K562 (cell line): Measurements from ENCODE around the gene ZNF559. TPM values are rescaled to one million over a fixed set of nuclear protein-coding genes. Genes with fewer than 3 reads are reported as not detected.

Source experiments
- ATAC-seq: fragments of 200-7000 bp; cut with Tn5 transposase; 3 replicates; pipeline ENCODE4 v1.9.1; 2020; ENCODE audit warnings: moderate library complexity
- Bru-seq: library from RNA; stranded (reverse); fragments of 400-500 nt; gene quantifications from one replicate; lab custom pipeline; 2021; lab: Mats Ljungman, UMichigan
- BruChase-seq, 2 experiments: library from RNA; stranded (reverse); fragments of 400-500 nt; gene quantifications; one replicate each; lab custom pipeline; 2021; lab: Mats Ljungman, UMichigan
- BruUV-seq: library from RNA; stranded (reverse); fragments of 400-500 nt; replicated peaks from 2 replicates; lab custom pipeline; 2021; lab: Mats Ljungman, UMichigan
- CTCF ChIA-PET: fragments of 300-600 bp; formaldehyde crosslinking; extraction: SDS; loops from one replicate; lab custom pipeline; 2021; ENCODE audit warnings: low intra/inter-chr PET ratio; lab: Yijun Ruan, JAX
- POLR2A ChIA-PET: fragments of 300-600, 350-650 bp; sonication (Branson Sonifier 250); formaldehyde crosslinking; extraction: SDS; loops from one replicate; lab custom pipeline; 2021; ENCODE audit warnings: antibody characterized with exemption, inconsistent platforms; lab: Yijun Ruan, JAX
- DNase-seq, 4 experiments: peaks; one replicate each; pipeline versions ENCODE4 v3.0.0 to v3.0.0-alpha.2; 2011 to 2018; ENCODE audit warnings: low spot score in 3 of 4, mixed read lengths in 3 of 4; ENCODE audit errors: extremely low read depth in 1 of 4
- FAIRE-seq: peaks from 2 replicates; lab custom pipeline; 2011; peaks lifted over from hg19 to GRCh38; lab: Jason Lieb, UNC
- H2AFZ ChIP-seq: 2 replicates; pipeline ENCODE4 v1.6.0; 2011; ENCODE audit warnings: low read depth, low read length, control low read depth, inconsistent platforms
- H3K27ac ChIP-seq: fragments of 200-600 bp; 3 replicates; pipeline ENCODE4 v1.8.0; 2011; ENCODE audit warnings: low read depth, mild to moderate bottlenecking, control low read depth, inconsistent platforms, low read length, moderate library complexity, mixed read lengths; ENCODE audit errors: extremely low read depth
- H3K27me3 ChIP-seq, 2 experiments: fragments of 300-600 bp in 1 of 2; 2 replicates in 1 of 2; 3 replicates in 1 of 2; pipeline versions ENCODE4 v1.6.0 to v1.8.0; 2011; ENCODE audit warnings: inconsistent platforms in 2 of 2, low read length in 2 of 2, mild to moderate bottlenecking in 1 of 2, mixed read lengths in 1 of 2, moderate library complexity in 1 of 2; ENCODE audit not compliant: control insufficient read depth in 2 of 2, insufficient read depth in 2 of 2
- H3K36me3 ChIP-seq: fragments of 300-600 bp; 3 replicates; pipeline ENCODE4 v1.8.0; 2011; ENCODE audit warnings: mild to moderate bottlenecking, low read length, inconsistent platforms; ENCODE audit not compliant: control insufficient read depth, insufficient read depth
- H3K4me1 ChIP-seq, 2 experiments: fragments of 200-600 bp in 1 of 2; replicated peaks in 1 of 2; 2 replicates in 1 of 2; 3 replicates in 1 of 2; pipeline versions ENCODE4 v1.5.1 to v1.8.0; 2011; ENCODE audit warnings: inconsistent platforms in 2 of 2, low read length in 2 of 2, mild to moderate bottlenecking in 1 of 2, mixed read lengths in 1 of 2, moderate library complexity in 1 of 2; ENCODE audit not compliant: control insufficient read depth in 2 of 2, insufficient read depth in 2 of 2
- H3K4me2 ChIP-seq: 2 replicates; pipeline ENCODE4 v1.6.1; 2011; ENCODE audit warnings: low read length, control low read depth, inconsistent platforms, mixed read lengths; ENCODE audit not compliant: insufficient read depth
- H3K4me3 ChIP-seq: fragments of 200-600 bp; sonication (generic), shearing (Covaris generic); 2 replicates; pipeline ENCODE4 v1.5.1; 2016; ENCODE audit warnings: control low read depth, inconsistent platforms
- H3K79me2 ChIP-seq: fragments of 200-600 bp; 3 replicates; pipeline ENCODE4 v1.8.0; 2011; ENCODE audit warnings: low read length, inconsistent platforms; ENCODE audit not compliant: control insufficient read depth, insufficient read depth
- H3K9ac ChIP-seq, 2 experiments: 2 replicates each; pipeline versions ENCODE4 v1.6.0 to v1.6.1; 2011; ENCODE audit warnings: low read depth in 2 of 2, low read length in 2 of 2, control low read depth in 1 of 2, inconsistent platforms in 1 of 2, mild to moderate bottlenecking in 1 of 2, mixed read lengths in 1 of 2; ENCODE audit not compliant: insufficient read depth in 1 of 2
- H3K9me1 ChIP-seq: one replicate; pipeline ENCODE4 v1.6.0; 2011; ENCODE audit warnings: inconsistent platforms, mild to moderate bottlenecking, low read length, moderate library complexity; ENCODE audit not compliant: control insufficient read depth, insufficient read depth
- H3K9me3 ChIP-seq: replicated peaks from 2 replicates; pipeline ENCODE4 v1.5.1; 2011; ENCODE audit warnings: low read depth, low read length, inconsistent platforms; ENCODE audit not compliant: control insufficient read depth, insufficient read depth
- H4K20me1 ChIP-seq: replicated peaks from 2 replicates; pipeline ENCODE4 v1.6.1; 2011; ENCODE audit warnings: low read length, inconsistent platforms, mixed read lengths; ENCODE audit not compliant: control insufficient read depth, insufficient read depth
- BHLHE40 ChIP-seq: IDR thresholded peaks from 2 replicates; pipeline ENCODE4 v1.6.1; 2011; ENCODE audit warnings: low read length, improper control_type of control experiment
- CEBPG ChIP-seq, 3 experiments: fragments of 200-800 bp in 1 of 3; sonication (Bioruptor generic) in 1 of 3; sonication (generic) in 1 of 3; formaldehyde crosslinking in 1 of 3; IDR thresholded peaks in 2 of 3; conservative IDR thresholded peaks in 1 of 3; 2 replicates each; pipeline versions ENCODE4 v1.6.1 to v1.8.0; 2016 to 2022; ENCODE audit warnings: missing compliant biosample characterization in 2 of 3, missing genetic modification characterization in 2 of 3, mild to moderate bottlenecking in 1 of 3, missing genetic modification reagents in 1 of 3
- CXXC5 ChIP-seq: fragments of 250-450 bp; sonication (Bioruptor Pico); IDR thresholded peaks from 2 replicates; pipeline ENCODE4 v1.8.0; 2022; ENCODE audit warnings: inconsistent platforms, mild to moderate bottlenecking, moderate library complexity
- DACH1 ChIP-seq: fragments of 450-650 bp; IDR thresholded peaks from 2 replicates; pipeline ENCODE4 v1.6.1; 2018; ENCODE audit not compliant: partially characterized antibody
- EGR1 ChIP-seq: fragments of 450-650 bp; conservative IDR thresholded peaks from 2 replicates; pipeline ENCODE4 v1.6.1; 2017; ENCODE audit warnings: mild to moderate bottlenecking
- FOXK2 ChIP-seq, 2 experiments: fragments of 450-650 bp; IDR thresholded peaks in 1 of 2; conservative IDR thresholded peaks in 1 of 2; 2 replicates each; pipeline ENCODE4 v1.6.1; 2016; ENCODE audit warnings: low read depth in 2 of 2, mild to moderate bottlenecking in 1 of 2
- SIN3B ChIP-seq: fragments of 450-650 bp; IDR thresholded peaks from 2 replicates; pipeline ENCODE4 v1.6.1; 2017; ENCODE audit warnings: low read depth, mild to moderate bottlenecking, moderate library complexity
- TAF7 ChIP-seq: fragments of 450-650 bp; IDR thresholded peaks from 2 replicates; pipeline ENCODE4 v1.6.1; 2016; ENCODE audit warnings: missing genetic modification characterization, missing compliant biosample characterization
- TBP ChIP-seq: optimal IDR thresholded peaks from 2 replicates; pipeline ENCODE3; 2011; ENCODE audit warnings: low read depth, low read length, improper control_type of control experiment
- ZFX ChIP-seq: sonication (generic); formaldehyde crosslinking; IDR thresholded peaks from 2 replicates; pipeline ENCODE4 v1.8.0; 2022; ENCODE audit warnings: mild to moderate bottlenecking, missing genetic modification reagents, moderate library complexity
- ZNF311 ChIP-seq: fragments of 250-450 bp; sonication (Bioruptor Pico); IDR thresholded peaks from 2 replicates; pipeline ENCODE4 v1.4.0; 2020; ENCODE audit warnings: mild to moderate bottlenecking, moderate library complexity
- WGBS: fragments of 100-300 bp; shearing (Covaris generic); methylation state at CpG from one replicate; pipeline ENCODE4 v1.1.6; 2016; ENCODE audit warnings: low coverage, mixed read lengths; ENCODE audit not compliant: insufficient coverage; ENCODE audit errors: missing lambda C conversion rate; 5-methylcytosine and 5-hydroxymethylcytosine counted together
- in situ Hi-C: fragments of 300-500 bp; cut with MboI; formaldehyde crosslinking; loops from 4 replicates; pipeline ENCODE4 v1.15.0; 2018; ENCODE audit warnings: inconsistent platforms, mixed read lengths
- intact Hi-C: fragments of 100-400 bp; cut with micrococcal nuclease; formaldehyde crosslinking; loops from 2 replicates; pipeline ENCODE4 v1.14.2; 2022
- long read RNA-seq, 3 experiments: library from polyadenylated mRNA in 2 of 3; library from RNA in 1 of 3; unstranded in 2 of 3; stranded (forward) in 1 of 3; transcript quantifications; one replicate each; pipeline ENCODE4 v2.0.0, GENCODE V29; 2019 to 2022
- polyA minus RNA-seq, 3 experiments: library from RNA; depleted of rRNA, polyadenylated mRNA; stranded (reverse); fragments of >200 nt; gene quantifications; 2 replicates each; pipeline ENCODE4 v1.2.3, GENCODE V29; 2011
- polyA plus RNA-seq, 8 experiments: library from polyadenylated mRNA; depleted of rRNA in 4 of 8; stranded (reverse) in 5 of 8; unstranded in 3 of 8; fragments of >200 nt; fragmentation: Nextera tagmentation in 2 of 8; fragmentation: Illumina TruSeq in 1 of 8; extraction: Ambion mirVana in 2 of 8; extraction: Trizol in 1 of 8; gene quantifications; 2 replicates each; pipeline versions ENCODE4 v1.2.1 to v1.2.3, GENCODE V29; 2011 to 2014; ENCODE audit warnings: inconsistent platforms in 1 of 8, missing spikeins in 1 of 8
- total RNA-seq, 7 experiments: library from RNA; depleted of rRNA in 6 of 7; stranded (reverse); fragments of >200 nt in 6 of 7; fragmentation: Illumina TruSeq in 2 of 7; extraction: Trizol in 2 of 7; gene quantifications; 2 replicates each; pipeline versions ENCODE4 v1.2.1 to v1.2.3, GENCODE V29; 2011 to 2021; ENCODE audit warnings: low replicate concordance in 1 of 7
- TF ChIP-seq, protein P1 (sequence below): fragments of 450-650 bp; conservative IDR thresholded peaks from 2 replicates; pipeline ENCODE4 v1.6.1; 2016; ENCODE audit warnings: missing genetic modification characterization, low read depth, mild to moderate bottlenecking, missing compliant biosample characterization, moderate library complexity

The ZNF559 gene
- 12.6 and 50.6 TPM in 2 replicates for total RNA-seq (2011; cell fraction: chromatin; rRNA removed; ENCODE audit: low replicate concordance)
- total RNA-seq (2011; cell fraction: nucleolus; rRNA removed), result 8.7 and 11.2 TPM in 2 replicates
- total RNA-seq (2011; cell fraction: nucleoplasm; rRNA removed), result 16.9 and 22.1 TPM in 2 replicates
- 4.0 and 4.3 TPM in 2 replicates for total RNA-seq (2014; rRNA removed)
- 14.6 and 15.9 TPM in 2 replicates for total RNA-seq (2014; rRNA removed; fragmentation: Illumina TruSeq; extraction: Trizol)
- total RNA-seq (2015; rRNA removed; fragmentation: Illumina TruSeq; extraction: Trizol), result 10.5 and 11.5 TPM in 2 replicates
- 7.4 and 11.7 TPM in 2 replicates for total RNA-seq (2021)
- 12.2 and 21.5 TPM in 2 replicates for polyA plus RNA-seq (2011; rRNA removed)
- polyA plus RNA-seq (2011; cell fraction: cytosol; rRNA removed), result 2.1 and 4.4 TPM in 2 replicates
- polyA plus RNA-seq (2011; cell fraction: nucleus; rRNA removed), result 15.3 and 17.0 TPM in 2 replicates
- 13.3 and 17.5 TPM in 2 replicates for polyA plus RNA-seq (2012)
- 11.6 and 14.5 TPM in 2 replicates for polyA plus RNA-seq (2014; fragmentation: Illumina TruSeq; extraction: Trizol)
- polyA plus RNA-seq (2014; fragmentation: Nextera tagmentation; extraction: Ambion mirVana), result 10 to 100 TPM; 11.0 to 19.0 TPM
- 9.4 and 11.5 TPM in 2 replicates for polyA plus RNA-seq (2014; rRNA removed)
- 13.2 and 20.5 TPM in 2 replicates for polyA minus RNA-seq (2011; rRNA and poly(A)+ RNA removed)
- polyA minus RNA-seq (2011; cell fraction: cytosol; rRNA and poly(A)+ RNA removed), result 3.5 and 4.9 TPM in 2 replicates
- 6.9 and 7.7 TPM in 2 replicates for polyA minus RNA-seq (2011; cell fraction: nucleus; rRNA and poly(A)+ RNA removed)
- percentile 54 among the genes with signal in this experiment for Bru-seq, nascent RNA
- percentile 66 among the genes with signal in this experiment for BruChase-seq, experiment 1, labeled RNA remaining after a 2-hour chase
- BruChase-seq, experiment 2, labeled RNA remaining after a 6-hour chase, result percentile 67 among the genes with signal in this experiment
- long read RNA-seq, experiment 1, partial matches to known transcripts, result 6 of 25 reads
- long read RNA-seq, experiment 1, other reads (novel, unspliced or antisense), result 14 of 25 reads
- long read RNA-seq, experiment 2, partial matches to known transcripts, result 0 of 3 reads
- long read RNA-seq, experiment 2, other reads (novel, unspliced or antisense), result 2 of 3 reads
- long read RNA-seq, experiment 3, partial matches to known transcripts, result 2 of 7 reads
- long read RNA-seq, experiment 3, other reads (novel, unspliced or antisense), result 3 of 7 reads

DNA sequence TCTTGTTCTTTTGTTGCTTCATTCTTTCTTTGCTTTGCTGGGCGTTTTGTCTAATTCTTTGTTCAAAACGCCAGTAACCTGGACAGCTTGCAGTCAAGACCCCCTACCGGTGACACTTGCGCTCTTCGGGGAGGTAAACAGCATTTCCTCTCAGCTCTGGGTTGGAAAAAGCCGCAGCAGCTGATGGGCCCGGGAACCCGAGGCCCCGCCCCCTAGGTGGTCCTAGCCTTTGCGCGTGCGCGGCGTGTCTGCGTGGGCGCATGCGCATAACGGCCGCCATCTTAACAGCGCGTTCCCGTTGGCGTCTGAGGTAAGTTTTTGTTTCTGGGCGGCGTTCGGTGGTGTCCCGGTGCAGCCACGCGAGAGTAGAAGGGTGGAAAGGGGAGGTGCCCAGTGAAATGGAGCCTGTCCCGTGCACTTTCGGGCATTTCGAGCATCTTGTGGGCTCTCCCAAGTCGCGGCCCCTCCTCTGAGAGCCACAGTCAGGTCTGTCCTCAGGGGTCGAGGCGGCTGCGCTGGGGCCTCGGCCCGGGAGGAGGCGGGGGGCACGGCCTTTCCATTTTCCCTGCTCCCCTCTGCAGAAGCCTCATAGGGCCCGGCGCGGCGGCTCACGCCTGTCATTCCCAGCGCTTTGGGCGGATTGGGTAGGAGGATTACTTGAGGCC is at the start of gene ZNF559:
Gene ZNF559, plus strand, starts transcription at position 261 of the 665 bp plus-strand sequence. CDS start 14,371 bp downstream, outside the sequence.
- Histone ChIP-seq H4K20me1 (no peaks in the 10 kb centered on the region), H3K79me2 (peaks cover 8% of the 10 kb centered on the region; the same call in 2 of the 3 replicates), H3K4me1 (peaks cover 0 to 10% of the 10 kb centered on the region in 2 experiments; a peak in 2 of 5 replicates), H3K9me1 (no peaks in the 10 kb centered on the region), H3K9me3 (0 out of 2 replicates have a peak, but pooled peaks cover 4% of the 10 kb centered on the region), H3K27ac (peak within 1 kb of the TSS; percentile 73), H3K27me3 (no peaks in the 10 kb centered on the region), H3K36me3 (no peaks in the 10 kb centered on the region), H2AFZ (peak within 1 kb of the TSS; percentile 88), H3K9ac (peak within 1 kb of the TSS; percentile 72 to 92), H3K4me3 (peak within 1 kb of the TSS; percentile 59), H3K4me2 (peak within 1 kb of the TSS; percentile 90)
- peak; percentile 96 for FAIRE-seq
- 7% methylated on average over 46 of the region's 48 CpGs for WGBS
- no TSS peak for BruUV-seq
- CTCF ChIA-PET, result interaction anchor here (0.5 to 0.7 kb wide), 2 partner anchors 12 to 986 kb away, joined by 3 read pairs; no protein-coding TSS in a partner anchor
- intact Hi-C loops (no loop called here), in situ Hi-C loops (no loop called here)
- DNase-seq, result peak; percentile 94 to 98 (median 96)
- POLR2A ChIA-PET, result interaction anchor here (0.5 to 1.7 kb wide), 4 partner anchors 15 to 111 kb away, joined by 3 to 6 read pairs (median 4); partner anchors contain the start of genes ZNF266 and ZNF699
- peak; percentile 99 for ATAC-seq
- TF ChIP-seq ZFX (CRISPR knock-in tag) (peak; percentile 54; the same call in 1 of the 2 replicates), DACH1 (peak; percentile 35), BHLHE40 (peak; percentile 64; the same call in 1 of the 2 replicates), SIN3B (0 out of 2 replicates have a peak, but pooled peaks have one; percentile 37), EGR1 (peak; percentile 61), TBP (peak; percentile 32), CXXC5 (CRISPR knock-in tag) (peak; percentile 32), TAF7 (tag) (peak; percentile 23; the same call in 1 of the 2 replicates), CEBPG (CRISPR knock-in tag; IDR thresholded peaks at IDR 0.05) (no peak), CEBPG (tag; conservative IDR thresholded peaks at IDR 0.05 in 1 of 2, IDR thresholded peaks at IDR 0.05 in 1 of 2) (peak in 1 of 2 experiments; percentile 28; a peak in 1 of 4 replicates), ZNF311 (CRISPR knock-in tag) (no peak), FOXK2 (conservative IDR thresholded peaks at IDR 0.05 in 1 of 2, IDR thresholded peaks at IDR 0.05 in 1 of 2; ENCODE audit: low read depth in 2 of 2) (peak; percentile 85 to 93)
- TF ChIP-seq, protein P1, sequence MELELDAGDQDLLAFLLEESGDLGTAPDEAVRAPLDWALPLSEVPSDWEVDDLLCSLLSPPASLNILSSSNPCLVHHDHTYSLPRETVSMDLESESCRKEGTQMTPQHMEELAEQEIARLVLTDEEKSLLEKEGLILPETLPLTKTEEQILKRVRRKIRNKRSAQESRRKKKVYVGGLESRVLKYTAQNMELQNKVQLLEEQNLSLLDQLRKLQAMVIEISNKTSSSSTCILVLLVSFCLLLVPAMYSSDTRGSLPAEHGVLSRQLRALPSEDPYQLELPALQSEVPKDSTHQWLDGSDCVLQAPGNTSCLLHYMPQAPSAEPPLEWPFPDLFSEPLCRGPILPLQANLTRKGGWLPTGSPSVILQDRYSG (tag), result no peak
